ENCODE measurements around the gene CNN2. TPM values are rescaled to one million over a fixed set of nuclear protein-coding genes. Genes with fewer than 3 reads are reported as not detected.

CNN2 gene
- 154 TPM for total RNA-seq (2013)
- polyA plus RNA-seq (100 to 1,000 TPM in 2 of 3 donors, 10 to 100 TPM in 1; 69.9 to 213 (median 144) TPM), polyA minus RNA-seq (133 and 203 TPM in 2 replicates), total RNA-seq (8.9 to 146 (median 85.1) reads per million in 11 experiments)

GRCh38 chr19:1025960-1026782 lies at the start of gene CNN2:
CNN2 (plus strand) TSS chr19:1026608; CDS start chr19:1026662, 54 bp downstream.
- no peak for TF ChIP-seq CTCF (IDR thresholded peaks at IDR 0.05)
- peak in 2 of 3 donors; percentile 56 to 65 for DNase-seq
- intact Hi-C loops (cut with micrococcal nuclease) = loop anchor here (2.0 to 10.0 kb wide), 2 partner anchors 13 to 79 kb away; partner anchors contain the start of gene GPX4 (in 1 of the 2)
- H3K4me3 Mint-ChIP-seq = peak within 1 kb of the TSS; percentile 97
- peaks cover 28% of the 10 kb centered on the region for H3K4me1 Mint-ChIP-seq
- peaks cover 6 to 10% of the 10 kb centered on the region in 2 donors for H3K36me3 Mint-ChIP-seq
- H3K9ac ChIP-seq (ENCODE audit: insufficient read depth, low read length, poor library complexity, severe bottlenecking) = peak within 1 kb of the TSS; percentile 84
- no peaks in the 10 kb centered on the region for H3K27me3 ChIP-seq (ENCODE audit: control insufficient read depth in 2 of 2, insufficient read depth in 2 of 2, low read length in 2 of 2)
- 4% methylated on average over 61 of the region's 63 CpGs for WGBS (ENCODE audit: insufficient coverage)
- peak within 1 kb of the TSS; percentile 70 to 94 (median 88) for H3K27ac Mint-ChIP-seq
- H3K4me2 ChIP-seq (replicated peaks; ENCODE audit: extremely low read depth, low read length, poor library complexity, severe bottlenecking) = peak within 1 kb of the TSS; percentile 99
- peak within 1 kb of the TSS; percentile 62 to 92 (median 89) for H3K4me3 ChIP-seq (replicated peaks in 1 of 3; ENCODE audit: low read depth in 2 of 3, low read length in 3 of 3)
- peak within 1 kb of the TSS; percentile 86 for H2AFZ ChIP-seq (ENCODE audit: insufficient read depth, low read depth, low read length, poor library complexity, severe bottlenecking)
- H3K4me1 ChIP-seq (ENCODE audit: control insufficient read depth in 1 of 2, insufficient read depth in 2 of 2, low read length in 2 of 2) = peaks cover 33 to 45% of the 10 kb centered on the region in 2 donors
- peaks cover 0 to 2% (median 0%) of the 10 kb centered on the region in 3 donors for H3K27me3 Mint-ChIP-seq (ENCODE audit: low read depth in 3 of 3)
- H4K20me1 ChIP-seq (ENCODE audit: insufficient read depth, low read length) = peaks cover 43% of the 10 kb centered on the region
- H3K9me3 Mint-ChIP-seq = no peaks in the 10 kb centered on the region
- H3K9me3 ChIP-seq (replicated peaks in 1 of 2; ENCODE audit: control insufficient read depth in 1 of 2, insufficient read depth in 1 of 2, low read length in 2 of 2) = no peaks in the 10 kb centered on the region
- H3K27ac ChIP-seq (ENCODE audit: low read depth in 1 of 2, low read length in 2 of 2) = peak within 1 kb of the TSS; percentile 30 to 73
- H3K36me3 ChIP-seq (replicated peaks in 1 of 2; ENCODE audit: control insufficient read depth in 1 of 2, insufficient read depth in 2 of 2, low read length in 2 of 2) = peaks cover 10 to 12% of the 10 kb centered on the region in 2 donors
- peaks cover 52% of the 10 kb centered on the region for H3K79me2 ChIP-seq (ENCODE audit: insufficient read depth, low read length)

- intact Hi-C loops (cut with micrococcal nuclease) = no loop called here
- H3K4me2 ChIP-seq (replicated peaks; ENCODE audit: extremely low read depth, low read length, poor library complexity, severe bottlenecking) = no peak overlapping the region
- no peaks in the 10 kb centered on the region for H3K9me3 ChIP-seq (replicated peaks in 1 of 2; ENCODE audit: control insufficient read depth in 1 of 2, insufficient read depth in 1 of 2, low read length in 2 of 2)
- H3K79me2 ChIP-seq (ENCODE audit: insufficient read depth, low read length) = no peaks in the 10 kb centered on the region
- no peak overlapping the region for H3K4me3 ChIP-seq (replicated peaks in 1 of 3; ENCODE audit: low read depth in 2 of 3, low read length in 3 of 3)
- Mint-ChIP-seq H3K9me3 (no peaks in the 10 kb centered on the region), H3K27me3 (ENCODE audit: low read depth in 3 of 3) (peaks cover 0 to 2% (median 0%) of the 10 kb centered on the region in 3 donors), H3K4me1 (peaks cover 3% of the 10 kb centered on the region), H3K27ac (no peak overlapping the region), H3K36me3 (peaks cover 7 to 24% of the 10 kb centered on the region in 2 donors), H3K4me3 (no peak overlapping the region)
- TF ChIP-seq CTCF (IDR thresholded peaks at IDR 0.05) = no peak
- WGBS (ENCODE audit: insufficient coverage) = 96% methylated on average over 9 of the region's 24 CpGs
- H3K27ac ChIP-seq (ENCODE audit: low read depth in 1 of 2, low read length in 2 of 2) = no peak overlapping the region
- H3K36me3 ChIP-seq (replicated peaks in 1 of 2; ENCODE audit: control insufficient read depth in 1 of 2, insufficient read depth in 2 of 2, low read length in 2 of 2) = peaks cover 17 to 19% of the 10 kb centered on the region in 2 donors
- H2AFZ ChIP-seq (ENCODE audit: insufficient read depth, low read depth, low read length, poor library complexity, severe bottlenecking) = no peak overlapping the region
- H3K9ac ChIP-seq (ENCODE audit: insufficient read depth, low read length, poor library complexity, severe bottlenecking) = no peak overlapping the region
- DNase-seq = no peak
- H3K4me1 ChIP-seq (ENCODE audit: control insufficient read depth in 1 of 2, insufficient read depth in 2 of 2, low read length in 2 of 2) = no peaks in the 10 kb centered on the region
- H4K20me1 ChIP-seq (ENCODE audit: insufficient read depth, low read length) = peaks cover 49% of the 10 kb centered on the region
- no peaks in the 10 kb centered on the region for H3K27me3 ChIP-seq (ENCODE audit: control insufficient read depth in 2 of 2, insufficient read depth in 2 of 2, low read length in 2 of 2)
Observed at GRCh38 chr19:977058-977464, 49.3 kb upstream of the CNN2 start.

All from CD14-positive monocyte (primary cell).